HS-5 (cell line): ENCODE data around the gene METTL4.

Experiments used
- DNase-seq: peaks from one replicate; pipeline ENCODE4 v3.0.0-alpha.2; 2012; ENCODE audit warnings: low read depth

Gene METTL4

GRCh38 chr18:2571200-2572170 lies at the start of gene METTL4, which contains the start of gene NDC80:
Gene METTL4, minus strand, starts transcription at chr18:2571505. Its CDS starts 4,289 bp downstream, at chr18:2567216.
Gene NDC80, plus strand, starts transcription at chr18:2571557. Its CDS starts 1,429 bp downstream, at chr18:2572986.
- DNase-seq, result peak; percentile 72

GRCh38 chr18:2618009-2618408 lies 46.7 kb upstream of the METTL4 start:
- no peak for DNase-seq

- DNase-seq, result no peak
These were observed 46.2 kb upstream of the METTL4 start for GRCh38 chr18:2617401-2617998.

GRCh38 chr18:2612996-2613395 lies 41.7 kb upstream of the METTL4 start:
- DNase-seq, result no peak

GRCh38 chr18:2610549-2610948 lies 39.2 kb upstream of the METTL4 start:
- DNase-seq, result no peak

- DNase-seq, result no peak
These were observed 38.3 kb upstream of the METTL4 start for GRCh38 chr18:2609604-2610003.

- DNase-seq, result no peak
These were observed 35.0 kb upstream of the METTL4 start for GRCh38 chr18:2606335-2606734.

GRCh38 chr18:2602844-2603243 lies 31.5 kb upstream of the METTL4 start:
- DNase-seq, result no peak

- DNase-seq, result no peak
These were observed 26.3 kb upstream of the METTL4 start for GRCh38 chr18:2597639-2598038.

GRCh38 chr18:2590303-2590702 lies 19.0 kb upstream of the METTL4 start:
- DNase-seq, result no peak

GRCh38 chr18:2589345-2590068 lies 18.2 kb upstream of the METTL4 start:
- no peak for DNase-seq

GRCh38 chr18:2588666-2589344 lies 17.5 kb upstream of the METTL4 start:
- no peak for DNase-seq

GRCh38 chr18:2587788-2588187 lies 16.5 kb upstream of the METTL4 start:
- DNase-seq, result no peak

GRCh38 chr18:2573408-2573807 lies 2.1 kb upstream of the METTL4 start:
- DNase-seq, result no peak

GRCh38 chr18:2572892-2573291 lies 1.6 kb upstream of the METTL4 start:
- DNase-seq, result no peak

GRCh38 chr18:2572171-2572569 lies 865 bp upstream of the METTL4 start:
- no peak for DNase-seq

- no peak for DNase-seq
These were observed 519 bp downstream of the METTL4 start for GRCh38 chr18:2570772-2571199.

GRCh38 chr18:2569338-2570207 lies 1.7 kb downstream of the METTL4 start:
- no peak for DNase-seq

- DNase-seq, result no peak
These were observed 2.7 kb downstream of the METTL4 start for GRCh38 chr18:2568605-2569004.

- no peak for DNase-seq
These were observed 3.2 kb downstream of the METTL4 start for GRCh38 chr18:2568129-2568528.

GRCh38 chr18:2564373-2564772 lies 6.9 kb downstream of the METTL4 start:
- DNase-seq, result no peak
